Stimulated activated CD4-positive, alpha-beta T cell treated with anti-CD3 and anti-CD28 coated beads, Interleukin-12 subunit alpha, Interleukin-12 subunit beta, amount 100 ng/mL, for 4 hours (primary cell): Measurements from ENCODE around the gene DYNC1I2.
"Not testable (repeated sequence)": the region's sequence is repeated elsewhere in the genome, so short reads cannot be mapped to it uniquely, and the experiment has no call there.

Experiments used
- DNase-seq: peaks from one replicate; pipeline ENCODE4 v3.0.0-alpha.2; 2020

DYNC1I2 gene

GRCh38 chr2:171719660-171720059 lies 32.4 kb downstream of the DYNC1I2 start:
- no peak for DNase-seq

DNA sequence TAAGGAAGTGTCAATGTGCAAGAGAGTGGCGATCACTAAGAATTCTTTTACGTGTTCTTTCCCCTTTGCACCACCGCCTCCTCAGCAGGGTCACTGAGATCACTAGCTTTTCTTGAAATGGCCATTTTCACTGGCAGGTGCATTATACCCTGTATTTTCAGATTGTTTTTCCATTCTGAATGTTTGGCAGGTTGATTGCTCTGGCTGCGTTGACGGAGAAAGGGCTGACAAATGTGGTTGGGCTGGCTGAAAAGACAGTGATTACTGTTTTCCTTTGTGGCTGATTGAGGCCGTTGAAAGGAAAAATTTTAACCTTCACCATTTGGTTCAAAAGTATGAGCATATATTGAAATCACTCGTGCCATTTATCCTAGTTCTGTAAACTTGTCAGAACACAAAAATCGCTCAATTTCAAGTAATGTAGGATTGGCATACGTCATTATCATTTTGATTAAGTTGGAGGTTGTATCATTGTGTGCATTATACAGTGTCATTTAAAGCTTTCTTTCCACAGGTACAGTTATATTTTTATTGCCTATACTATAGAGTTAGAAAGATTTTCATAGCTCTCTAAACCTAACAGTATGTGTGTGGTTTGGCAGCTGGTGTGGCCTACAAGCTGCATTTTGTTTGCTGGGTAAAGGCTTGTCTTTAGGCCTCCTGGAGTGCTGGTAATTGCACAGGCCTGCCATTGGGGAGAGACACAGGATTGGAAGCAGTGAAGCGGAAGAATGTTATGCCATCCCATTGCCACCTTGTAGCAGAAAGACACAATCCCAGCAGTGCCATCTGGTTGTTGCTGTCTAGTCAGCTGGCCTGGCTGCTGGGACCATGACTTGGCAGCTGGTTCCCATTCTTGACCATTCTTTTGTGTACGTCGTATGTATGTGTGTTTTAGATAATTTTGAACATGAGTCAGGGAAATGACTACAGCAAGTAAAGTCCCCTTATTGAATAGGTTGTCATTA lies 36.7 kb downstream of the DYNC1I2 start:
- no peak for DNase-seq

DNA sequence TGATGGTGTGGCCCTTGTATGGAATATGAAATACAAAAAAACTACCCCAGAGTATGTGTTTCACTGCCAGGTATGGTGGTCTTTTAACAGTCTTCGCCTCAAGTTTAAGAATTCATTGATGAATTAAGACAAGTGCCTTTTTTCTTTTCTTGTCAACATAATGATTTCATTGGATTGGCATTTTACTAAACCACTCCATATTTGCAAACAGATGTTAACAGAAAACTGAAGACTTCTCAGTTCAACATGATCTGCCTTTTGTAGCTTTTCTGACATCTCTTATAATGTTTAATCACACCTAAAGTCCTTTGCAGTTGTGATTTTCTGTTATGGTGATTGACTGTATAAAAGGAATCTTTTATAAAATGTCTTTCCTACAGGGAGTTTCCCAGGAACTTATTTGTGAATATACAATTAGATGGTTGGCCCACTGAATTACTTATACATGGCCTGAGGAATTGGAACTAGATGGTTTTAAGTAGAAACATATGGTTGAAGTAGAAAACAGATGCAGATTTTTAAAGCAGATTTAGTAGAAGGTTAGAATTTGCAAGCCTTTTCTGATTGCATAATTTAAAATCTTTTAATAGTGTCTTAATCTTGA lies 39.7 kb downstream of the DYNC1I2 start:
- DNase-seq = no peak

DNA sequence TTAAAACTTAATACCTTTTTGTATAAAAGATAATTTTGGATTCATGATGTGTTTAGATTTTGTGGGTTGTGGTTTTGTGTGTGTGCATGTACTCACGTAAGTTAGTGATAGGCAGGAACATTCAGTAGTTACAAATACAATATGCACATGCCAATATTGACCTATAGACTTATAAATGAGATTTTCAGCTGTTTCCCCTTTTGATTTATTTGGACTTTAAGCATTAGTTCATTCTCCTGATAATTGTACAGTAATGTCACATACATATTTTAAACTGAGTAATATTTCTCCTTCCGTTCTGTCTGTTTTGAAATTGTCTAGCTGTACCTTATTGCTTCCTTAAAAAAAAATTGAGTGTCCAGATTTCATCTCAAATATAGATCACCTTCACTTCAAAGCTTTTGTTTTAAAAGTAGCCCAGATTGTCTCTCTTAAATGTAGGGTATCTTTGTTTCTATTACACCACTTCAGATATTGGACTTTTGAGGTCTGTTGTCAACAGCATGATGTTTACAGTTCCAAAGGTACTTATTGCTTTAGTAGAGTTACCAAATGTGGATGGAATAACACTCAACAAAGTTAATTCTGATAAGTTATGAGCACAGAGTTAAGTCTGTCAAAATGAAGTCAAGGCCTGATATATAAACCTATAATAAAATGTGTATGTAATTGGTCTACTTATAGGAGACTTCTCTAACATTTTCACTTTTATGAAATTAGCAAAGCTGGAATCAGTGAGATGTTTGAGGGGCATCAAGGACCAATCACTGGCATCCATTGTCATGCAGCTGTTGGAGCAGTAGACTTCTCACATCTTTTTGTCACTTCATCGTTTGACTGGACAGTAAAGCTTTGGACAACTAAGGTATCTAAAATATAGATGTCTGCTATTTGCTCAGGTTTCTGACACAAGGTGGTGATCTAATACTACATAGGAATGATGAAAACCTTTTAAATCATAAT lies 42.0 kb downstream of the DYNC1I2 start:
- DNase-seq = no peak

DNA sequence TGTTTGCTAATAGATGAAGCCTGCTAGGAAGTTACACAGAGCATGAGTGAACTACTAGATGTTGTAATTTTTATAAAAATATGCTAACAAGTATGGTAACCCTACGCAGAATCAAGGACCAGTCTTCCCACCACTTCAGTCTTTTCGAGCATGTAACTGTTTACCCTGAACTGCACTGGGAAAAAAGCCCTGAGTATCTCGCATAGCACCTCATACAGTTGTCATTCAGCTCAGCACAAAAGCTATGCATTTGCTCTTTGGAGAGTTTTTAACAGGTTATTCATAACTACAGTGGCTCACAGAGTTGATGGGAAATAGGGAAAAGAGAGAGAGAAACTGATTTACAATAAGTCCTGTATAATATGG lies 42.7 kb downstream of the DYNC1I2 start:
- no peak for DNase-seq

DNA sequence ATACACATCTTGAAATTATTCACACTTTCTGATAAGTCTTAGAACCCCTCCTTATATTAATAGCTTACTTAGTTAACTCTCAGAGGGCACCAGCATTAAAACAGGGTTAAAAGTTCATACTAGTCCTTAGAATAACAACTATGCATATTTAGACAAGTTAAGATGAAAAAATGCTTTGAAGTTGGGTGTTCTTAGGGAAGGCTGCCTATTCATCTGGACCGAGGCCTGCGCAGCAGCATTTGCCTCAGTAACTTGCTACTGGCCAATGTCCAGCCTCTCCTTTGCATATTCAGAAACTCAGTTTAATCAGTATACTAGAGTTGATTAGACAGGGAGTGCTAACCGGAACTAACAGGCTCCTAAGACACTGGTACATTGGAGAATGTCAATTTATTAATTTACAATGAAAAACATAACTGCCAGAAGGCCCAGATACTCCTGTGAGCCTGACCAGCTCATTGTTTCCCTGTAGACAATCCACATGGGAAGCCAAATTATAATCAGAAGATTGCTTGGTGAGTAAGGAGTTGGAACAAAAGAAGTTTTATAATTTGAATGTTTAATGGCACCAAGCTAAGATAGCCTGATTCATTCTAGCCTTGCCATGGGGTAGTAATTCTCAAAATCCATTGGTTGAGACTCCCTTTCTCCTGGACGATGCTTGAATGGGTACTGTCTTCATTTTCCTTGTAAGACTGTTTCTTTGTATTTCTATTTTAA lies 48.9 kb downstream of the DYNC1I2 start:
- DNase-seq = no peak

DNA sequence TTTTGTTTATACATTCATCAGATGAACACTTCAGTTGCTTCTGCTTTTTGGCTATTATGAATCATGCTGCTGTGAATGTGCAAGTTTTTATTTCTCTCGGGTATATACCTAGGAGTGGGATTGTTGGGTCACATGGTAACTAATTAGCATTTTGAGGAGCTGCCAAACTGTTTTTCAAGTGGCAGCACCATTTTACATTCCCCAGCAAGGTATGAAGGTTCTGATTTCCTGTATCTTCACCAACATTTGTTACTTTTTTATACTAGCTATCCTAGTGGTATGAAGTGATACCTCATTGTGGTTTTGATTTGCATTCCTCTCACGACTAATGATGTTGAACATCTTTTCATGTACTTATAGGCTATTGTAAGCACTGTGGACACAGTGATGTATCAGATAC lies 53.9 kb downstream of the DYNC1I2 start:
- DNase-seq = no peak

- DNase-seq = no peak
Measured at GRCh38 chr2:171742760-171743159, 55.5 kb downstream of the DYNC1I2 start.

DNA sequence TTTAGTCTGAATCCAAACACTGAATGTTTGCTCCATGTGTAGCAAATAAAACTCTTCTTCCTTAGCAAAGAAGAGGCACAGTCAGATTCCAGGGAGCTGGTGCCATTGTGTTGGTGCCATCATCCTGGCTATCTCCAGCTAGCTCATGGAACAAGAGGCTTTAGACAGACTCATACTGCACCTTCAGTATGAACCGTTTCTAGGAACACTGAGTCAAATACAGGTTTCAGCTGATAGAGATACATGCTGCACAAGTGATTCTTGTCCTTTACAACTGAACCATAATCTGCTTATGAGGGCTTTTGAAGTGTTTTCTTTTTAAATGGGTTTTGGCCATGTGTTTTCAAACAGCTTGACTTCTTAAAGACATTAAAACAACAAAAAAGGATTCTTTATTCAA lies 57.9 kb downstream of the DYNC1I2 start:
- DNase-seq = no peak

DNA sequence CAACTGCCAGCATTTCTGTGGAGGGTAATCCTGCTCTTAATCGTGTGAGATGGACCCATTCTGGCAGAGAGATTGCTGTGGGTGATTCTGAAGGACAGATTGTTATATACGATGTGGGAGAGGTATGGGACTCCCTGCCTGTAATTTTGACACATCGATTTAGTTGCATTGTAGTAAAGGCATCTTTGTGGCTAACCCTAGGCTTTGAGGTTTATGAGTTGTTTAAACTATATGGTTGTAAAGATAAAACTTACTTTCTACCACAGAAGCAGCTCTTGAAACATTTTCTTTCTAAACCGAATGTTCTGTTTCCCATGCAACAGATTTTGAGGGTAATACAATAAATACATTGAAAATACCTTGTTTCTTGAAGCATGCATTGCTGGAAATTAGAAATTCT lies 58.5 kb downstream of the DYNC1I2 start:
- no peak for DNase-seq

DNA sequence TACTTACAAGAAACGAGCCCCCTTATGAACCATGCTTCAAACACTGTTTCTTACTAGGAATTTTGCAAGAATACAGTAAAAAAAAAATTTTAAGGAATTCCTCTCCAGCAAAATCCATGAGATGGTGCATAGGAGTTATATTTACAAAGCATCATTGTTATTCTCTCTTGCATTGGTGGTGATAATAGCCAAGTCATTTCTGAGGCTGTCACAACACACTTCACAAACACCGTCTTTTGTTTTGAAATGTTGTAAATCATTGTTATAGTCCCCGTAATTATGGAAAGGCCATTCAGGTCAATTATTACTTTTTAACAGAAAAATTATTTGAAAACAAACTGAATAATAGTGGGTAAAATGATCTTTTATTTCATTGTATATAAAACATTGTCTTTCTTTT lies 60.1 kb downstream of the DYNC1I2 start:
- DNase-seq = no peak

DNA sequence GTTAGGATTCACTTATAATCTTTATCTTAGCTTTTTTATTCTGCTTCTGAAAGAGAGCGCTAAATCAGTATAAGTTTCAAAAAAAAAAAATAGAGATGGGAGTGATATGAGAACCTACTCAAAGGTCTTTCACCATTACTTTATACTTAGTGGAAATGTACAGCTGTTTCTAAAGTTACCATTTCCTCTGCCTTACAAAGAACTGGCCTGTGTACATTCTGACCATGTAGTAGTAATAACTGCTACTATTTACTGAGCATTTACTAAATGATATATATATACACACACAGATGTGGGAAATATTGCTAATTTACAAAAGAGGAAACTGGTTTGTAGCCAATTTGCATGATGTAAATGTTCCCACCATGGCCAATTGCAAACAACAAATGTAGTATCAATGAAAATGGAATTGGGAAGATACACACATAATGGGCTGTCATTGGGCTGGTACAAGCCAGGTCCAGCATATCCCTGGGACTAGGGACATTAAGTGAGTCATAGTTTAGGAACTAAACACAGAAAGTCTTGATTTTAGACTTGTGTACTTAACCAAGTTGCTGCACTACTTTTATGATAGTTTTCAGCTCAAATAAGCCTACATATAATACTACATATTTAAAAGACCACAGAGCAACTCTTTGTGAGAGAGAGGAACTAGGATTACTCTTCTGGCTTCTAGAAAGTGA lies 67.1 kb downstream of the DYNC1I2 start:
- DNase-seq = no peak

DNA sequence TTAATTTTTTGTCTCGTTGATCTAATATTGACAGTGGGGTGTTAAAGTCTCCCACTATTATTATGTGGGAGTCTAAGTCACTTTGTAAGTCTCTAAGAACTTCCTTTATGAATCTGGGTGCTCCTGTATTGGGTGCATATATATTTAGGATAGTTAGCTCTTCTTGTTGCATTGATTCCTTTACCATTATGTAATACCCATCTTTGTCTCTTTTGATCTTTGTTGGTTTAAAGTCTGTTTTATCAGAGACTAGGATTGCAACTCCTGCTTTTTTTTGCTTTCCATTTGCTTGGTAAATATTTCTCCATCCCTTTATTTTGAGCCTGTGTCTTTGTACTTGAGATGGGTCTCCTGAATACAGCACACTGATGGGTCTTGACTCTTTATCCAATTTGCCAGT lies 71.5 kb downstream of the DYNC1I2 start:
- not testable (repeated sequence) for DNase-seq

- not testable (repeated sequence) for DNase-seq
Measured at GRCh38 chr2:171761176-171761575, 73.9 kb downstream of the DYNC1I2 start.

DNA sequence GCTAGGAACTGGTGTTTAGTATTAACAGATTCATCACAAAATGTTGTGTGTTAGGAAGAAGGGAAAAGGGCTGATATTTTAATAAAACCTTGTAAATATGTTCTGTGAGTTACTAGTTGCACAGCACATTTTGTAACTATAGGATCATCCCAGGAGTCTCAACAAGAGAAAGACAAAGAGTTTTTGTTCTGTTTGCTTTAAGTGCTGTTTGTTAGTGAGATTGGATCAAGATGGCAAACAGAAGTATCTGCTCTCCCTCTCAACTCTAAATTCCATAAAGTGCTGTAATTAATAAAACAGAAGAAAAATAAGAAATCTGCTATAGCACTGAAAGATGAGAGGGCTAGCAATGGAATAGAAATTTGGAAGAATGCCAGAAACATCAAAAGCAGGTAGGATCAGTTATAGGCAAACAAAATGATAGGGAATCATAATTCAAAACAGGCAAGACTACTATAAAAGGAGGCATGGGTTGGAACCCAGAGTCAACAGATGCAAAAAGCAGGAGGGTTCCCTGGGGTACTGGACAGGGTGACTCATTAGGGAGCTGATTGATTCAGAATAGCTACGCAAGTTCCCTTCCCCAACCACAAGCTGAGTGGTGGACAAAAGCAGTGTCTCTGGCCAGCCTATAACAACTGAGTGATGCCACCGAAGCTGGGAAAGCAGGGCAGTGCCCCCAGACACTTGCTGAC lies 75.8 kb downstream of the DYNC1I2 start:
- DNase-seq = no peak

GRCh38 chr2:171763602-171764001 lies 76.3 kb downstream of the DYNC1I2 start:
- DNase-seq = no peak

GRCh38 chr2:171771463-171771862 lies 84.2 kb downstream of the DYNC1I2 start:
- DNase-seq = no peak

- no peak for DNase-seq
Measured at GRCh38 chr2:171772373-171772772, 85.1 kb downstream of the DYNC1I2 start.

DNA sequence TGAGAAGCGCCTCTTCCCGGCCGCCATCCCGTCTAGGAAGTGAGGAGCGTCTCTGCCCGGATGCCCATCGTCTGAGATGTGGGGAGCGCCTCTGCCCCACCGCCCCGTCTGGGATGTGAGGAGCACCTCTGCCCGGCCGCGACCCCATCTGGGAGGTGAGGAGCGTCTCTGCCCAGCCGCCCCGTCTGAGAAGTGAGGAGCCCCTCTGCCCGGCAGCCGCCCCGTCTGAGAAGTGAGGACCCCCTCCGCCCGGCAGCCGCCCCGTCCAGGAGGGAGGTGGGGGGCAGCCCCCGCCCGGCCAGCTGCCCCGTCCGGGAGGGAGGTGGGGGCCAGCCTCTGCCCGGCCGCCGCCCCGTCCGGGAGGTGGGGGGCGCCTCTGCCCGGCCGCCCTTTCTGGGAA lies 87.3 kb downstream of the DYNC1I2 start:
- not testable (repeated sequence) for DNase-seq

DNA sequence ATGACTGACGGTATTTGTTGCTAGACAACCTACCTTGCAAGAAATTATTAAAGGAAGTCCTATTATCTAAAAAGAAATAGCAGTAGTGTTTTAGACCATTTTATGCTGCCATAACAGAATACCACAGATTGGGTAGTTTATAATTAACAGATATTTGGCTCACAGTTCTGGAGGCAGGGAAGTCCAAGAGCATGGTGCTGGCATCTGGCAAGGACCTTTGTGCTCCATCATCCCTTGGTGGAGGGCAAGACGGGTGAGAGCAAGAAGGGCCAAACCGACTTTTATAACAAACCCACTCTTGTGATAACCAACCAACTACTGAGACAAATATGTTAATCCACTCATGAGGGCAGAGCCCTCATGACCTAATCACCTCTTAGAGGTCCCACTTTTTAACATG lies 91.2 kb downstream of the DYNC1I2 start:
- DNase-seq = no peak

GRCh38 chr2:171785450-171785849 lies 98.2 kb downstream of the DYNC1I2 start:
- no peak for DNase-seq
